22Rv1 (cell line): Measurements from ENCODE around the gene FUS.

Experiments
- ZFX ChIP-seq: fragments of 450-650 bp; IDR thresholded peaks from 2 replicates; pipeline ENCODE4 v1.6.1; 2017; ENCODE audit warnings: antibody characterized with exemption, borderline replicate concordance
- TF ChIP-seq, protein P1 (sequence below): fragments of 450-650 bp; IDR thresholded peaks from 2 replicates; pipeline ENCODE4 v1.5.1; 2017; ENCODE audit warnings: mild to moderate bottlenecking

DNA sequence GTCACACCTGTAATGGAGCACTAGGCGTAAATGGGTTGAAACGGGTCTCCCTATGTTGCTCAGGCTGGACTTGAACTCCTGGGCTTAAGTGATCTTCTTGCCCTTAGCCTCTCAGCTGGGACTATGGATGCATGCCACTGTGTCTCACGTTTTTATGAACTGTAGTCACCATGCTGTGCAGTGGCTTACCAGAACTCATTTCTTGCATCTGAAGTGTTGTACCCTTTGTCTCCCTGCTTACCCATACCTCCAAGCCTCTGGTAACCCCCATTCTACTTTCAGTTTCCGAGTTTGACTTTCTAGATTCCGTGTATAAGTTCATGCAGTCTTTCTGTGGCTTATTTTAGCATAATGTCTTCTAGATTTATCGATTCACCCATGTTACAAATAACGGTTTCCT lies 15.0 kb downstream of the FUS start:
- TF ChIP-seq, protein P1, sequence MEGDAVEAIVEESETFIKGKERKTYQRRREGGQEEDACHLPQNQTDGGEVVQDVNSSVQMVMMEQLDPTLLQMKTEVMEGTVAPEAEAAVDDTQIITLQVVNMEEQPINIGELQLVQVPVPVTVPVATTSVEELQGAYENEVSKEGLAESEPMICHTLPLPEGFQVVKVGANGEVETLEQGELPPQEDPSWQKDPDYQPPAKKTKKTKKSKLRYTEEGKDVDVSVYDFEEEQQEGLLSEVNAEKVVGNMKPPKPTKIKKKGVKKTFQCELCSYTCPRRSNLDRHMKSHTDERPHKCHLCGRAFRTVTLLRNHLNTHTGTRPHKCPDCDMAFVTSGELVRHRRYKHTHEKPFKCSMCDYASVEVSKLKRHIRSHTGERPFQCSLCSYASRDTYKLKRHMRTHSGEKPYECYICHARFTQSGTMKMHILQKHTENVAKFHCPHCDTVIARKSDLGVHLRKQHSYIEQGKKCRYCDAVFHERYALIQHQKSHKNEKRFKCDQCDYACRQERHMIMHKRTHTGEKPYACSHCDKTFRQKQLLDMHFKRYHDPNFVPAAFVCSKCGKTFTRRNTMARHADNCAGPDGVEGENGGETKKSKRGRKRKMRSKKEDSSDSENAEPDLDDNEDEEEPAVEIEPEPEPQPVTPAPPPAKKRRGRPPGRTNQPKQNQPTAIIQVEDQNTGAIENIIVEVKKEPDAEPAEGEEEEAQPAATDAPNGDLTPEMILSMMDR, result no peak
- TF ChIP-seq ZFX, result no peak
